NCI-H187 treated with DMSO at 0.1 percent for 48 hours (cell line): Measurements from ENCODE around the gene TIGD2.

Experiments used
- DNase-seq: peaks from one replicate; lab custom pipeline; 2025; lab: John Stamatoyannopoulos, UW

The TIGD2 gene

DNA sequence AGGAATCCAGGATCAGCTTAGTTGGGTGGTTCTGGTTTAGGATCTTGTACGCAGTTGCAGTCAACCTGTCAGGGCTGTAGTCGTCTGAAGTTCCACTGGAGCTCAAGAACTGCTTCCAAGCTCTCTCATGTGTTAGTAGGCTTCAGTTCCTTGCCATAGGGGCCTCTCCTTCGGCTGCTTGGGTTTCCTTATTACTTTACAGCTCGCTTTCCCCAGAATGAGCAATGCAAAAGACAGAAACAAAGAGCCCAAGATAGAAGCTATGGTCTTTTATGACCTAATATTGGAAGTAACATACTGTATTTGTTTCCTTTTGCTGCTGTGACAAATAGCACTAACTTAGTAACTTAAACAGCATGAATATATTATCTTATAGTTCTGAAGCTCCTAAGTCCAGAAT, 51.7 kb downstream of the TIGD2 start:
- DNase-seq = no peak

DNA sequence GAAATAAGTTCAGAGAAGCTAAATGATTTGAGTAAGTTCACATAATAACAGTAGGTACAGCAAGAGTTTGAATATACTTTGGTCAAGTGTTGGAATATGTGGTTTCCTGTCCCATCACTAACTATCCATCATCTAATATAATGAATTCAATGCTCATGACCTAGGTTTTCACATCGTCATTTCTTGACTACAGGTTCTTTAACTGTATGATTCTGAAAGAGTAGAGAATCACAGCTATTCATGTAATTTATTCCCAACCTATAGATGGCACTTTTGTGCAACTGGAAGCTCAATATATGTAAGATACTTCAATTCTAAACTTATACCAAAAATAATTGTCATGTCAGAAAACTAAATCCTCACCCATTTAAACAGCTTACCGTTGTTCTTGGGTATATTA, 53.1 kb downstream of the TIGD2 start:
- DNase-seq = no peak
